Astrocyte of the cerebellum (primary cell): ENCODE results near the gene TNFRSF6B.
A peak's percentile ranks its signal among the peaks of the same experiment; 100 is the strongest.
"Not testable (repeated sequence)": the region's sequence is repeated elsewhere in the genome, so short reads cannot be mapped to it uniquely, and the experiment has no call there.

Source experiments
- DNase-seq: peaks from one replicate; pipeline ENCODE4 v3.0.0-alpha.2; 2011; ENCODE audit warnings: low read depth
- H3K4me3 ChIP-seq: 2 replicates; pipeline ENCODE4 v1.5.1; 2011; ENCODE audit warnings: mild to moderate bottlenecking, low read depth, low read length, moderate library complexity
- in situ Hi-C: cut with HindIII; loops from 2 replicates; pipeline ENCODE4 v1.10.0; 2017; ENCODE audit warnings: low sequenced_read_pairs
- TF ChIP-seq, protein P1 (sequence below): IDR thresholded peaks from 2 replicates; pipeline ENCODE4 v1.5.1; 2012; ENCODE audit warnings: low read length, low read depth, moderate library complexity, mild to moderate bottlenecking; ENCODE audit errors: missing control alignments

The TNFRSF6B gene

GRCh38 chr20:63657937-63658748, 38.3 kb upstream of the TNFRSF6B start, which contains the start of gene RTEL1:
Gene RTEL1 (plus strand): TSS chr20:63658312. CDS start chr20:63659403, 1,091 bp downstream.
- peak; percentile 79 for DNase-seq
- peak within 1 kb of the TSS; percentile 81 for H3K4me3 ChIP-seq
- TF ChIP-seq, protein P1, sequence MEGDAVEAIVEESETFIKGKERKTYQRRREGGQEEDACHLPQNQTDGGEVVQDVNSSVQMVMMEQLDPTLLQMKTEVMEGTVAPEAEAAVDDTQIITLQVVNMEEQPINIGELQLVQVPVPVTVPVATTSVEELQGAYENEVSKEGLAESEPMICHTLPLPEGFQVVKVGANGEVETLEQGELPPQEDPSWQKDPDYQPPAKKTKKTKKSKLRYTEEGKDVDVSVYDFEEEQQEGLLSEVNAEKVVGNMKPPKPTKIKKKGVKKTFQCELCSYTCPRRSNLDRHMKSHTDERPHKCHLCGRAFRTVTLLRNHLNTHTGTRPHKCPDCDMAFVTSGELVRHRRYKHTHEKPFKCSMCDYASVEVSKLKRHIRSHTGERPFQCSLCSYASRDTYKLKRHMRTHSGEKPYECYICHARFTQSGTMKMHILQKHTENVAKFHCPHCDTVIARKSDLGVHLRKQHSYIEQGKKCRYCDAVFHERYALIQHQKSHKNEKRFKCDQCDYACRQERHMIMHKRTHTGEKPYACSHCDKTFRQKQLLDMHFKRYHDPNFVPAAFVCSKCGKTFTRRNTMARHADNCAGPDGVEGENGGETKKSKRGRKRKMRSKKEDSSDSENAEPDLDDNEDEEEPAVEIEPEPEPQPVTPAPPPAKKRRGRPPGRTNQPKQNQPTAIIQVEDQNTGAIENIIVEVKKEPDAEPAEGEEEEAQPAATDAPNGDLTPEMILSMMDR, result no peak
- in situ Hi-C loops, result no loop called here

DNA sequence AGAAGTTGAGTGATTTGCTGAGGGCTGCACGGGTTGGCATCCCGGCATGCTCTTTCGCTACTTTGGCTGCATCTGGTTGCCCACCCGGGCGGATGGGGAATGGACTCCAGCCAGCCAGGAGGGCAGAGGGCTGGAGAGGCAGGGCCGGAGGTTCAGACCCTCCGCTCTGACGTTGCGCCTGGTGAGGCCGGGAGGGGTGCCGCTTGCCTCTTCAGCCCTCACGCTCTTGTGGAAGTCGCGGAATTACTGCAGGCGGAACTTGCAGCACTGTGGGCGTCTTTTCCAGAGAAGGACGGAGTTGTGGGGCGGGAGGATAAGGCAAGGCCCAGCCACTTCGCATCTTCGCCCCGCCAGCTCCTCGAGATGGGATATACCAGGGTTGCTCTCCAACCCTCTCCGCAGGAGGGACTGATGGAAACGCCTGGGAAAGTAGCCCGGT, 37.7 kb upstream of the TNFRSF6B start:
- peak overlapping the region; percentile 81 for H3K4me3 ChIP-seq
- TF ChIP-seq, protein P1, result no peak
- in situ Hi-C loops, result no loop called here
- no peak for DNase-seq

- in situ Hi-C loops, result no loop called here
- peak overlapping the region; percentile 81 for H3K4me3 ChIP-seq
- TF ChIP-seq, protein P1, result no peak
- no peak for DNase-seq
Observed at GRCh38 chr20:63659370-63659769, 37.1 kb upstream of the TNFRSF6B start.

GRCh38 chr20:63660174-63660573, 36.3 kb upstream of the TNFRSF6B start:
- in situ Hi-C loops, result loop anchor here (5.0 to 10.0 kb wide), 2 partner anchors 37 to 125 kb away; partner anchors contain the start of genes PTK6 and TNFRSF6B
- H3K4me3 ChIP-seq, DNase-seq: not testable (repeated sequence)

DNA sequence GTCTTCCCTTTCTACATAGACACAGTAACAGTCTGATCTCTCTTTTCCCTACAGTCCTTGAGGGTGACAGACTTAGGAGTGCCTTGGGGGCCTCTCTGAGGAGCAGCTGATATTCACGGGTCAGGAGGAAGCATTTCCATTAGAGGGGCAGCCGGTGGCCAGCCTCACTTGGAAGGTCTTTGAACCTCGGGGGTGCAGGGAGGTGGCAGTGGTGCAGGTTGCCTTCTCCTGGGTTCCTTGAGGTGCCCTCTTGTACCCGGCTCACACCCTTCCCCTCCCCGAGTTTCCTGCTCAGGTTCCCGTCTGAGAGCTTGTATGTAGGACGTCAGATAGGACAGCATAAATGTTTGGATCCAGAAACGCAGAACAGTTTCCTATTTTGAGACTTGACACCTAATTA, 35.8 kb upstream of the TNFRSF6B start:
- H3K4me3 ChIP-seq, result no peak overlapping the region
- in situ Hi-C loops, result loop anchor here (5.0 to 10.0 kb wide), 2 partner anchors 37 to 126 kb away; partner anchors contain the start of genes PTK6 and TNFRSF6B

GRCh38 chr20:63661108-63661507, 35.3 kb upstream of the TNFRSF6B start:
- no peak overlapping the region for H3K4me3 ChIP-seq
- TF ChIP-seq, protein P1, result no peak
- DNase-seq, result no peak
- in situ Hi-C loops, result loop anchor here (5.0 to 10.0 kb wide), 2 partner anchors 36 to 126 kb away; partner anchors contain the start of genes PTK6 and TNFRSF6B

More for the DNA sequence above, 35.8 kb upstream of the TNFRSF6B start:
- DNase-seq, result no peak
- TF ChIP-seq, protein P1, result no peak
